Stomach (tissue), 9 donors: ENCODE measurements around the gene C1orf35. TPM values are rescaled to one million over a fixed set of nuclear protein-coding genes. Genes with fewer than 3 reads are reported as not detected.

Source experiments
- DNase-seq, 2 donors: peaks; one replicate each; pipeline versions ENCODE4 v3.0.0 to v3.0.0-alpha.2; 2013 to 2019
- H3K27ac ChIP-seq, 5 donors: fragments of 200-600 bp in 4 of 5; sonication (generic) in 4 of 5; one replicate each; pipeline ENCODE4 v1.5.1; 2013 to 2019; ENCODE audit warnings: mild to moderate bottlenecking in 1 of 5, moderate library complexity in 1 of 5
- H3K27me3 ChIP-seq, 3 donors: fragments of 200-600 bp; sonication (generic); one replicate each; pipeline ENCODE4 v1.5.1; 2017 to 2019; ENCODE audit warnings: mixed run types in 1 of 3
- H3K36me3 ChIP-seq, 4 donors: fragments of 200-600 bp; sonication (generic); 1 replicate in 3 of 4; 2 replicates in 1 of 4; pipeline ENCODE4 v1.5.1; 2016 to 2019
- H3K4me1 ChIP-seq, 4 donors: fragments of 200-600 bp; sonication (generic); one replicate each; pipeline ENCODE4 v1.5.1; 2016 to 2019
- H3K4me3 ChIP-seq, 4 donors: fragments of 200-600 bp; sonication (generic) in 3 of 4; one replicate each; pipeline ENCODE4 v1.5.1; 2016 to 2019; ENCODE audit warnings: mild to moderate bottlenecking in 1 of 4
- H3K9me3 ChIP-seq, 4 donors: fragments of 200-600 bp; sonication (generic); one replicate each; pipeline ENCODE4 v1.5.1; 2016 to 2019
- CTCF ChIP-seq, 7 experiments: fragments of 450-650 bp in 4 of 7; fragments of 200-600 bp in 3 of 7; sonication (generic) in 3 of 7; IDR thresholded peaks; one replicate each; pipeline ENCODE4 v1.5.1; 2016 to 2019; ENCODE audit warnings: antibody characterized with exemption in 7 of 7, control low read depth in 2 of 7, mild to moderate bottlenecking in 1 of 7
- EP300 ChIP-seq: sonication (generic); formaldehyde crosslinking; IDR thresholded peaks from one replicate; pipeline ENCODE4 v1.6.1; 2017; ENCODE audit warnings: antibody characterized with exemption
- POLR2A ChIP-seq, 4 donors: fragments of 450-650 bp; IDR thresholded peaks; one replicate each; pipeline ENCODE4 v1.6.1; 2016; ENCODE audit warnings: antibody characterized with exemption in 4 of 4, control low read depth in 2 of 4, mild to moderate bottlenecking in 1 of 4, moderate library complexity in 1 of 4
- POLR2AphosphoS5 ChIP-seq, 3 donors: sonication (generic); formaldehyde crosslinking; IDR thresholded peaks; one replicate each; pipeline ENCODE4 v1.6.1; 2016; ENCODE audit warnings: antibody characterized with exemption in 3 of 3
- WGBS, 5 donors: extraction: QIAGEN DNeasy Blood & Tissue Kit in 3 of 5; methylation state at CpG; one replicate each; pipeline versions ENCODE4 v1.1.5 to v1.1.7; 2013 to 2018; 5-methylcytosine and 5-hydroxymethylcytosine counted together
- intact Hi-C: fragments of 100-400 bp; cut with DNase I; formaldehyde crosslinking; loops from one replicate; pipeline ENCODE4 v1.15.1; 2023; ENCODE audit warnings: low total_unique reads
- polyA plus RNA-seq, 3 donors: library from polyadenylated mRNA; stranded (reverse); fragments of 200-250 nt; gene quantifications; one replicate each; pipeline ENCODE4 v1.2.3, GENCODE V29; 2013
- total RNA-seq, 5 donors: library from RNA; depleted of rRNA; stranded (reverse); fragments of >200 nt; gene quantifications; one replicate each; pipeline versions ENCODE4 v1.1.0 to v1.2.3, GENCODE V29; 2014 to 2016
- donor health status: healthy with polysubstance abuse.
- donor health status: Bipolar disorder and iron deficiency.
- donor health status: healthy.

C1orf35 gene
- total and polyA plus RNA-seq, 8 donors, result 0.58 to 94.7 (median 11.8) TPM

GRCh38 chr1:228118040-228118439 lies 14.9 kb upstream of the C1orf35 start:
- intact Hi-C loops, result no loop called here
- DNase-seq, result no peak

GRCh38 chr1:228117335-228117734 lies 14.2 kb upstream of the C1orf35 start:
- Histone ChIP-seq H3K4me3 (no peak overlapping the region), H3K36me3 (no peaks in the 10 kb centered on the region), H3K9me3 (no peaks in the 10 kb centered on the region), H3K27me3 (no peaks in the 10 kb centered on the region), H3K4me1 (no peaks in the 10 kb centered on the region), H3K27ac (no peak overlapping the region)
- intact Hi-C loops, result no loop called here
- DNase-seq, result no peak
- TF ChIP-seq CTCF (IDR thresholded peaks at IDR 0.05), result no peak
- no peak for TF ChIP-seq EP300
- TF ChIP-seq POLR2A (IDR thresholded peaks at IDR 0.05), result no peak
- TF ChIP-seq POLR2AphosphoS5 (IDR thresholded peaks at IDR 0.05), result no peak
- 94 to 99% (median 99%) methylated on average over 4 of the region's 4 CpGs for WGBS, 5 donors

More at GRCh38 chr1:228118040-228118439, 14.9 kb upstream of the C1orf35 start:
- H3K4me3 ChIP-seq, result no peak overlapping the region
- H3K27ac ChIP-seq, result no peak overlapping the region
- H3K9me3 ChIP-seq, result no peaks in the 10 kb centered on the region
- 78 to 84% (median 81%) methylated on average over 2 of the region's 2 CpGs for WGBS, 5 donors
- H3K36me3 ChIP-seq, result no peaks in the 10 kb centered on the region
- no peak for TF ChIP-seq POLR2AphosphoS5 (IDR thresholded peaks at IDR 0.05)
- no peak for TF ChIP-seq EP300
- no peak for TF ChIP-seq CTCF (IDR thresholded peaks at IDR 0.05)
- no peak for TF ChIP-seq POLR2A (IDR thresholded peaks at IDR 0.05)
- H3K4me1 ChIP-seq, result no peaks in the 10 kb centered on the region
- H3K27me3 ChIP-seq, result no peaks in the 10 kb centered on the region

GRCh38 chr1:228114827-228115226 lies 11.7 kb upstream of the C1orf35 start:
- peaks cover 7 to 14% (median 9%) of the 10 kb centered on the region in 4 donors for H3K4me1 ChIP-seq
- no peaks in the 10 kb centered on the region for H3K36me3 ChIP-seq
- no peak overlapping the region for H3K27ac ChIP-seq
- intact Hi-C loops, result no loop called here
- H3K4me3 ChIP-seq, result no peak overlapping the region
- WGBS, 5 donors, result 50 to 65% (median 59%) methylated on average over 3 of the region's 3 CpGs
- no peak for DNase-seq
- no peaks in the 10 kb centered on the region for H3K27me3 ChIP-seq
- no peaks in the 10 kb centered on the region for H3K9me3 ChIP-seq
- TF ChIP-seq CTCF (IDR thresholded peaks at IDR 0.05) (no peak), POLR2AphosphoS5 (IDR thresholded peaks at IDR 0.05) (no peak), EP300 (no peak), POLR2A (IDR thresholded peaks at IDR 0.05) (no peak)

GRCh38 chr1:228112617-228113016 lies 9.5 kb upstream of the C1orf35 start:
- Histone ChIP-seq H3K4me3 (no peak overlapping the region), H3K27ac (no peak overlapping the region), H3K4me1 (peaks cover 19 to 29% (median 24%) of the 10 kb centered on the region in 4 donors), H3K27me3 (no peaks in the 10 kb centered on the region), H3K9me3 (no peaks in the 10 kb centered on the region), H3K36me3 (peaks cover 0 to 4% (median 4%) of the 10 kb centered on the region in 4 donors)
- intact Hi-C loops, result no loop called here
- DNase-seq, result no peak
- WGBS, 5 donors, result 86 to 94% (median 88%) methylated on average over 1 of the region's 1 CpG
- TF ChIP-seq EP300 (no peak), CTCF (IDR thresholded peaks at IDR 0.05) (no peak), POLR2A (IDR thresholded peaks at IDR 0.05) (no peak), POLR2AphosphoS5 (IDR thresholded peaks at IDR 0.05) (no peak)
